Stimulated activated CD4-positive, alpha-beta T cell treated with anti-CD3 and anti-CD28 coated beads, TNF-alpha, amount 100 ng/mL, for 4 hours (primary cell): ENCODE results near the gene COA8.

Source experiments
- DNase-seq, 3 experiments: peaks; one replicate each; pipeline ENCODE4 v3.0.0-alpha.2; 2020; ENCODE audit warnings: low read depth in 3 of 3

Gene COA8

DNA sequence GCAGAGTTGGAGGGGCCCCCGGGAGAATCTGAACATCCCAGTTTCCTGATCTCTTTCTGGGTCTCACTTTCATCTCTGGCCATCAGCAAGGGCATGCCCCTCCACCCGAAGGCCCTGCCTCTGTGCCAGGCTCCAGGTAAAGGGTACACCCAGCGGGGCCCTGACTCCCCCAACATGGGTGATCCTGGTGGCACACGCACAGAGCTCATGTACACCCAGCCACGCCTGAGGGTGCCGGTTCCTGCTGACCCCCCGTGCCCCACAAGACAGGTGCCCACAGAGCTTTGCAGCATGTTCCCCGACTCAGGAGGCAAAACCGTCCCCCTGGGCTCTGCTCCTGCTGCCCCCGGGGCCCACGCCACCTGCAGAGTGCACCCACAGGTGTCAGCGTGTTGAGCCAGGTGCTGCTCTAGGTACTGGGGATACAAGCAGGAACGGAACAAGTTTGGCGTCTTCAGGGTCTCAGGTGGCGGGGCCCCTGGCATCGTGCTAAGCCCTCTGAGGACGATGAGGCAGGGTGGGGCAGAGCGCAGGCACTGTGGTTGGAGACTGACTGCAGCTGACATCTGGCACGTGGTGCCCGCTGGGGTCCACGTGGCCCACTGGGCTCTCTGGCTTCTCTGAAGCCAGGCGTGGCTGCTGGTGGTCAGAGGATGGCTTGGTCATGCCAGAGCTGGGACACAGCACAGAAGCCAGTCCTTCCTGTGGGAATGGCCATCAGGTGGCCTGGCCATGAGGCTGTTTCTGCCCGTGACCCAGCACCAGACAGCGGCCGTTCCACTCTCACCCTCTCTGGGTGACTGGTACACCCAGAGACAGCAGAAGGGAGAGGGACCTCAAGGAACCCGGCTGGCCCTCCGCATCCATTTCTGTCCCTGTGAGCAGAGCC is 14.1 kb upstream of the COA8 start:
- DNase-seq: no peak

DNA sequence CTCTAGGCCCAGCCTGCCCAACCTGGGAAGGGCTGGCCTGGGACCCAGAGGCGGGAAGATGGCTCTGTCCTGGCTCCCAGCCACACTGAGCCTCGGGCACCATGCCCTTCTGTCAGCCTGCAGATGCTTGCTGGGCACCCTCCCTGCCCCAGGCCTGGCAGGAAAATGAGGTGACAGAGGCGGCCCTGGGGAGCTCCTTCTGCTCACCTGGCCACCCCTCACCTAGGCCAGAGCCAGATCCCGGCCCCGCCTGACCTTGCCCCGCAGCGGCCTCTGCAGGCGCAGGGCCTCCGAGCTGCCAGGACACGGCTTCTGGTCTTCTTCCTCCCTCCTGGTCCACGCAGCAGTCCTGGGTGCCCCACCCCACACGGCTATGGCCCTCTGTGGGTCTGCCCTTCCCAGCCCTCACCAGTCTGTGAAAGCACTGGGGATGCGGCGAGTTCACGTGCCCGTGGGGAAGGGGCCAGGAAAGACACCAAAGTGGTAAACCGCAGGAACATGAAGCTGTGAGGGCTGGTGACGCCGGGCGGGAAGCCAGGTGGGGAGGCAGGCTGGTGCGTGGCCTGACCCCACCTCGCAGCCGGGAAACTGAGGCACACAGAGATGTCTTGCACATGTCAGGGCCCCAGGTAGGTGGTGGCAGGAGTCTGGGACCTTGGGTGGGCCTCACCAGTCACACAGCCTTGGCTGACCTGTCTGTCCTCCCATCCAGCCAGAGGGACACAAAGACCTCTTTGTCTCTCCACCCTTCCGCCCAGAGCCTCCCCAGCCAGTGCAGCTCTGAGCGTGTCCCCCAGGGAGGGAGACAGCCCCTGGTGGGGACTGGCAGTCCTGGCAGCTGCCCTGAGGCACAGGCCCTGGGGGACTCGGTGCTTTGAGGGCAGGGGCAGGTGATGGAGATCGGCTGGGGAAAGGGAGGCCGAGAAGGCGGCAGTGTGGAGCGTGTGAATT is 13.1 kb upstream of the COA8 start:
- no peak for DNase-seq

DNA sequence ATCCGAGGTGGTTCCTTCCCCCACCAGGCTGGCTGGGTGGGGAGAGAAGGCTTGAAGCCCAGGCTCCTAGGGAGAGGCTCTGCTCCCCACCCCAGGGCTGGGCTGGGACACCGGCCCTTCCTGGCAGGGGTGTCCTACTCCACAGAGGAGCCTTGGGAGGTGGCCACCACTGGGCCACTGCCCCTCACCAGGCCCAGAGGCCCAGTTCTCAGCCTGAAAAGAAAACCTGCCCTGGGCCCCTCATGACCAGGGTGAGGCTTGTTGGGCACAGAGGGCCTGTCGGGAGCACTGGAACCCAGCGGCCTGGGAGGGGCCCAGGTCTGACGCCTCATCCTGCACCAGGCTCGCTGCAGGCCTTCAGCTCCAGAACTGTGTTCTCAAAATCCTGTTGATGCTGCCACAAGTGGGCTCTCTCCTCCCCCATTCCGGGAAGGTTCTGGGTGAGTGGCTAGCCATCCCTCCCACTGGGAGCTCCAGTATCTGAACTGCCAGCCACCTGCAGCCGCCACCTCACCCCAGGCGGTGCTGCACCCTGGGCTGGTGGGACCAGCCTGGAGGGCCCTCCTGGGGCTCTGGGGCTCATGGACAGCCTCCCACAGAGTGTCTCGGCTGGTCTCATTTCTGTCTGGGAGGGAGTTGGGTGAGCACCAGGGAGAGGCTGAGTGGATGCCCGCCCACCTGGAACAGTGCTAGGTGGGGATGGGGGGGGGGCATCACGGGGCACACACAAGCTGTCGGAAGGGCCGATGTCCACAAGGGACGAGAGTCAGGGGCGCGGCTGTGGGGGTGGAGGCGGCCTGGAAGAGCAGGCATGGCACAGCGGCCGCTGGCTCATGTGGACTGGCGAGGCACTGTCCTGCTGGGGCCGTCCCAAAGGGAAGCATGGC is 12.1 kb upstream of the COA8 start:
- DNase-seq: no peak

- no peak for DNase-seq
These were observed 11.4 kb upstream of the COA8 start for GRCh38 chr14:103551338-103551762.

DNA sequence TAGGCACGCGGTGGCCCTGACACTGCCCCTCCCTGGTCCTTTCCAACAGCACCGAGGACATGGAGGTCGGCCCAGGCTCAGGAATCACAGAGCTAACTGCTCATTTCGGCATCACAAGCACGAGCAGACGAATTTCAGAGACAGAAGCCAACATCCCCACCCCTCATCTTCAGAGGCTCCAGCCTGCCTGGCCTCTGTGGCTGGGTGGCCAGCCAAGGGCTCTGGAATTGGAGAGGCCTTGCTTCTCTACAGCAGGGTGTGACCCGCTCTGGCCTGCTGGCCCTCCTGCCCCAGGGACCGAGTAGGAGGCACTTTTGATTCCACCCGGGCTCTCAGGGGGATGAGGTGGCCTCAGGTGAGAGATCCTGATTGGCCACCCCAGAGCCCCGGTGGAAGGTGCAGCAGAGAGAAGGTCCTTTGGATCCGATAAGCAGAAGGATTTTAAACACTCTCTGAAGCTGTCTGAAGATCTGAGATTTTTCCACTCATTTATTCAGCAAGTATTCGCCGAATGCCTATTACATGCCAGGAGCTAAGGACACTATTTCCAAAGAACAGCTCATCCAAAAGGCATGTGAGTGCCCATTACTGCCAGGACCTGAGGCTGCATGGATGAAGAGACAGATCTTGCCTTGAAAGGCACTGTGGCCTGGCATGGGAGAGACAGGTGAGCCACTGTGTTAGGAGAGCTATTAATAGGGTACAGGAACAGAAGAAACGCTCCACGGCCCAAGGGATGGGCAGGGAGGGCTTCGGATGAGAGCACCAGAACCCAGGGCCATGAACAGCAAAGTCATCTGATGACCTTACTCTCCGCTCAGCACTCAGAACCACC is 10.5 kb upstream of the COA8 start:
- no peak for DNase-seq

- DNase-seq: no peak
These were observed 9.9 kb upstream of the COA8 start for GRCh38 chr14:103552846-103553210.

GRCh38 chr14:103555559-103556337 is 7.0 kb upstream of the COA8 start:
- DNase-seq: no peak

- no peak for DNase-seq
These were observed 5.6 kb upstream of the COA8 start for GRCh38 chr14:103556946-103557758.

DNA sequence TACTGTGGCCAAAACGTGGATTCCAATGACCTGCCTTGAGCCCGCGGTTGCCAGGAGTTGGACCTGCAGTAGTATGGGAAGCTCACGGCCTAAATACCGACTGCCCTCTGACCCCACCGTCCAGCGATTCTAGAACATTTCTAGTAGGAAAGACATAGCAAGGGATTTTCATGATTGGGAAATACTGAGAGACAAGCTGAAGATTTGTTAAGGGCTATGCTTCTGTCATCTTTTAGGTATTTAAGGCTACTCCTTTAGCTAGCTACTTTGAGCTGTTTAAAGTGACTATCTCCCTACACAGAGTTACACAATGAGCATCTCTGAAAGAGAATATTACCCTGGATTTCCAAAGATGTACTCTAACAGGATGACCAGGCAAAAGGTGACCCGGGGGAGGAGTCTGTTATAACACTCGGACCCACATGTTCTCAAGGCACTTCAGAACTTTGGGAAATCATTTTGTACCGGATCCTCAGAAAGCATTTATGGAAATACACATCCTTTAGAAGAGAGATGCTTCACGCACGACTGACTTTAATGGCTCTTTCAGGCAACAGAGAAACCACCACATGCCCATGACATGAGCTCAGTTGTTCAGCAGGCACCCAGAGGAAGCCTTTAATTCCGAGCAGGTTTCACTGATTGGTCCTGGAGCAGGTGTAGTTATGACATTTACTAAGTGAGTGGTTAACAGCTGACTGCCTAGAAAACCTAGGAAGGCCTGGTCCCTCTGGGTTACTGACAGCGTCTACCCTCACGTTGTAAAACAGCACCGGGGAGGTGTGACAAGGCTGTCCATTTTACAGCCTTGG is 4.5 kb upstream of the COA8 start:
- no peak for DNase-seq

DNA sequence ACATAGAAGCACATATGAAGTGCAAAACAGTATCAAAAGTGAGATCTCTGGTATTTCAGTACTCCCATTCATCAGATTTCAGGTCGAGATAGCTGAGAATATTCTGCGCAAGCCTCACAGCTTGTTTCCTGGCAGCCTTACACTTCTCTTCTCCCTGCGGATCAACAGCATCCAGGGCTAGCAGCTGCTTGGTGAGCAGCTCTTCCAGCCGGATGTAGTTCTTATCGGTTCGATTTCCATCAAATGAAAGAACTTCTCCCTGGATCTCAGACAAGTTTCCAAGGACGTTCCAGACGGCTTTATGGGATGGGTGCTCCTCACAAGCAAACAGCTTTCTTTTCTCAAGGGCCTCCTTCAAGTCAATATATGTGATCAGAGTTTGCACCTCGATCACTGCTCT is 3.0 kb upstream of the COA8 start:
- DNase-seq: no peak

DNA sequence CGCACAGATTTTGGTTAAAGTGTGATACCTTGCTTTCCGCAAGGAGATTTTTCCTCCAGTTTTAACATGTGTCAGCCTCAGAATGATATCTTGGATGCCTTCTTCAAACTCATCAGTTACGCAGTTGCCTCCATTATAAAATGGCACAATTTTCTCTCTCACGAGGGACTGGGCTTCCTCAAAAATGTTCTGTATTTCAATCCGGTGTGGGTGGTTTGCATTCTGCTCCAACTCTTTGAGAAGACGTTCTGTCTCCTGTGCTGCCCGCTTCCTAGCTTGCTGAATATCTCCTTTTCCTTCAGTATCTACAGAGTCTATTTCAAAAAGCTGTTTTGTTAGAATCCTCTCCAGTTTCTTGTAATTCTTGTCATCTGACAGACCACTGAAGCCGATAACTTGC is 2.1 kb upstream of the COA8 start:
- DNase-seq: no peak

GRCh38 chr14:103561381-103562178 is 1.2 kb upstream of the COA8 start:
- DNase-seq: no peak

GRCh38 chr14:103562179-103562428 is 656 bp upstream of the COA8 start:
- DNase-seq: no peak

DNA sequence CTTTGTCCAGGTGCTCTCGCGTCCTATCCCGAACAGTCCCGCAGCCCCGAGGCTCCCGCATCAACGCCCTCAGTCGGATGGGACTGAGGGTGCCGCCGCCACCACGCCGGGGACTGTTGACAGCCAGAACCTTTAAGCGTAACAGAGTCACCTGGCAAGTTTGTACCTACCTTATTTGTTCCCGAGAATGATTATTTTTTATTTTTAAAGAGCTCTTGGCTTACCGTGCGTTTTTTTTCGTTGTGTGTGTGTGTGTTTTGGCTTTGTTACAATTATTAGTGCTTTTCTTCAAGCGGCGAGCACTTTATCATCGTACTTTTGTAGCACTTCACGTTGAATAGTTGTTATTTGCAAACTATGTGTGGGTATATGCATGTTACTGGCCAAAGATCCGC is 463 bp downstream of the COA8 start:
- DNase-seq: no peak

- no peak for DNase-seq
These were observed 1.2 kb downstream of the COA8 start for GRCh38 chr14:103563844-103564505.

DNA sequence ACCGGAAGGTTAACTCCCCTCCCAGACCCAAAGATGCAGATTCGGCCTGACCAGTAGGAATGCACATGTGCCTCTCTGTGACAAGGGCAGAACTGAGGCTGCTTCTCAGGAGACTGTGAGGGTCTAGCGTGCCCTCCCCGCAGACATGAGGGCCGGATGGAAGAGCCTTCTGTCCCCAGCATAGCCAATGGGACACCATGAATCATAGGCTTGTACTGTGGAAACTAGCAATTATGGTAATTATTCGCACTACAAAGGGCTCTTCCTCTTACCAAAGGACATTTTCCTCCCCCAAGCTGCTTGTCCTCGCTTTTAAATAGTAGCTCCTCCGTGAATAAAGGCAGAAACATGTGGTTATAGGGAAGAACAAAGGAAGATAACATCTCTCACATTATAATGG is 6.2 kb downstream of the COA8 start:
- DNase-seq: no peak

GRCh38 chr14:103569408-103569807 is 6.6 kb downstream of the COA8 start:
- no peak for DNase-seq
